ENCODE measurements around the gene CEL.
"Not testable (repeated sequence)": the region's sequence is repeated elsewhere in the genome, so short reads cannot be mapped to it uniquely, and the experiment has no call there.

The CEL gene

GRCh38 chr9:133070985-133071384 is 9.2 kb downstream of the CEL start:
- not testable (repeated sequence) for H3K4me3 ChIP-seq (ENCODE audit: low read depth, low read length); DNase-seq (ENCODE audit: low read depth)

DNA sequence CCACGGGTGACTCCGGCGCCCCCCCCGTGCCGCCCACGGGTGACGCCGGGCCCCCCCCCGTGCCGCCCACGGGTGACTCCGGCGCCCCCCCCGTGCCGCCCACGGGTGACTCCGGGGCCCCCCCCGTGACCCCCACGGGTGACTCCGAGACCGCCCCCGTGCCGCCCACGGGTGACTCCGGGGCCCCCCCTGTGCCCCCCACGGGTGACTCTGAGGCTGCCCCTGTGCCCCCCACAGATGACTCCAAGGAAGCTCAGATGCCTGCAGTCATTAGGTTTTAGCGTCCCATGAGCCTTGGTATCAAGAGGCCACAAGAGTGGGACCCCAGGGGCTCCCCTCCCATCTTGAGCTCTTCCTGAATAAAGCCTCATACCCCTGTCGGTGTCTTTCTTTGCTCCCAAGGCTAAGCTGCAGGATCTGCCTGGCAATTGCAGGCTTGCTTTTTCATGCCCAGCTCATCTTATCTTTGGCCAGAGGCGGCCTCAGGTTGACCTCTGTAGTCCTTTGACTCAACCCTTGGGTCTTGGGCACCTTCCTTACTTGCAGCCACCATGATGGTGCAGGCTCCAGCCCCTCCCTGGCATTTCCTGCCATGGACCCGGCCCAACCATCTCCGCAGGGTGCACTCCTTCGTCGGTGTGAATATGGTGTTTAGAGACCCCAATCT is 9.8 kb downstream of the CEL start:
- H3K4me3 ChIP-seq (ENCODE audit: low read depth, low read length) = no peak overlapping the region
- DNase-seq (ENCODE audit: low read depth) = no peak

DNA sequence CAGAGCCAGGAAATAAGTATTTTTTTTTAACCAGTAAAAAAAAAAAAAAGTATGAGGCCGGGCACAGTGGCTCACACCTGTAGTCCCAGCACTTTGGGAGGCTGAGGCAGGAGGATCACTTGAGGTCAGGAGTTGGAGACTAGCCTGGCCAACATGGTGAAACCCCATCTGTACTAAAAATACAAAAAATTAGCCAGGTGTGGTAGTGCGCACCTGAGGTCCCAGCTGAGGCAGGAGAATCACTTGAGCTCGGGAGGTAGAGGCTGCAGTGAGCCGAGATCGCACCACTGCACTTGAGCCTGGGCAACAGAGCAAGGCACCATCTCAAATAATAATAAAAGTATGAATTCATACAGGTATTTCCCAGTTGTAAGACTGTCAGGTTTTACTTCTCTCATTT is 10.4 kb downstream of the CEL start:
- not testable (repeated sequence) for H3K4me3 ChIP-seq (ENCODE audit: low read depth, low read length); DNase-seq (ENCODE audit: low read depth)

More for the DNA sequence above, 9.8 kb downstream of the CEL start:
- TF ChIP-seq MYC (IDR thresholded peaks at IDR 0.05; ENCODE audit: low read depth, low read length) = no peak
- no peak for TF ChIP-seq POLR2A (IDR thresholded peaks at IDR 0.05; ENCODE audit: extremely low read depth, insufficient read length)
- TF ChIP-seq, protein P1, sequence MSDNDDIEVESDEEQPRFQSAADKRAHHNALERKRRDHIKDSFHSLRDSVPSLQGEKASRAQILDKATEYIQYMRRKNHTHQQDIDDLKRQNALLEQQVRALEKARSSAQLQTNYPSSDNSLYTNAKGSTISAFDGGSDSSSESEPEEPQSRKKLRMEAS (IDR thresholded peaks at IDR 0.05; ENCODE audit: low read depth, low read length) = no peak
- TF ChIP-seq, protein P2, sequence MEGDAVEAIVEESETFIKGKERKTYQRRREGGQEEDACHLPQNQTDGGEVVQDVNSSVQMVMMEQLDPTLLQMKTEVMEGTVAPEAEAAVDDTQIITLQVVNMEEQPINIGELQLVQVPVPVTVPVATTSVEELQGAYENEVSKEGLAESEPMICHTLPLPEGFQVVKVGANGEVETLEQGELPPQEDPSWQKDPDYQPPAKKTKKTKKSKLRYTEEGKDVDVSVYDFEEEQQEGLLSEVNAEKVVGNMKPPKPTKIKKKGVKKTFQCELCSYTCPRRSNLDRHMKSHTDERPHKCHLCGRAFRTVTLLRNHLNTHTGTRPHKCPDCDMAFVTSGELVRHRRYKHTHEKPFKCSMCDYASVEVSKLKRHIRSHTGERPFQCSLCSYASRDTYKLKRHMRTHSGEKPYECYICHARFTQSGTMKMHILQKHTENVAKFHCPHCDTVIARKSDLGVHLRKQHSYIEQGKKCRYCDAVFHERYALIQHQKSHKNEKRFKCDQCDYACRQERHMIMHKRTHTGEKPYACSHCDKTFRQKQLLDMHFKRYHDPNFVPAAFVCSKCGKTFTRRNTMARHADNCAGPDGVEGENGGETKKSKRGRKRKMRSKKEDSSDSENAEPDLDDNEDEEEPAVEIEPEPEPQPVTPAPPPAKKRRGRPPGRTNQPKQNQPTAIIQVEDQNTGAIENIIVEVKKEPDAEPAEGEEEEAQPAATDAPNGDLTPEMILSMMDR (IDR thresholded peaks at IDR 0.05; ENCODE audit: low read depth, low read length) = no peak

DNA sequence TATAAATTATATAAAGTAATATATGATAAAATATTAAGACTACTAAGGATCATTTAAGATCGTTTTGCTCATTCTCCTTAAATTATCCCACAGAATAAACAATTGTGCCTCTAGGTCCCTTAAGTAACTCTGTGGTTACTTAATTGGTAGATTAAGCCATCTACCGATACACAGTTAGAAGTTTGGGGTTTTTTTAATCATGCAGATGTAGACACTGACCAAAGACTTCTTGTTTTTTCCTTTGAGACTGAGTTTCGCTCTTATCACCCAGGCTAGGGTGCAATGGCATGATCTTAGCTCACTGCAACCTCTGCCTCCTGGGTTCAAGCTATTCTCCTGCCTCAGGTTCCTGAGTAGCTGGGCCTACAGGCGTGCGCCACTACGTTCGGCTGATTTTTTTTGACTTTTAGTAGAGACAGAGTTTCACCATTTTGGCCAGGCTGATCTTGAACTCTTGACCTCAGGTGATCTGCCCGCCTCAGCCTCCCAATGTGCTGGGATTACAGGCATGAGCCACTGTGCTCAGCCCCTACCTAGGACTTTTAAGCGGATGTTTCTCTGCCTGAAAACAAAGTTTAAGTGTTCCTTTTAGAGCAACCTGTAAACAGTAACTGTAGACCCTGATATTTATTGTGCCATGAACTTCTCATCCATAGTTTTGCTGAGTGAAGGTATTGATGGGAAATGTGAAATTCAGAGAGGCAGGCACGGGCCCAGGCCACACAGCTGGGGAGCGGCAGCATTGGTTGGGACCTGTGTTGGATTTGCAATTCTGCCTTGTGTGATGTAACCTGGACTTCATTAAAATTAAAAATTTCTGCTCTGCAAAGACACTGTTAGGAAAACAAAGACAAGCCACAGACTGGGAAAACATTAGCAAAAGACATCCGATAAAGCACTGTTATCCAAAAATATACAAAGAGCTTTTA is 11.6 kb downstream of the CEL start:
- no peak for TF ChIP-seq POLR2A (IDR thresholded peaks at IDR 0.05; ENCODE audit: extremely low read depth, insufficient read length)
- TF ChIP-seq, protein P2 (IDR thresholded peaks at IDR 0.05; ENCODE audit: low read depth, low read length) = no peak
- TF ChIP-seq MYC (IDR thresholded peaks at IDR 0.05; ENCODE audit: low read depth, low read length) = no peak
- TF ChIP-seq, protein P1 (IDR thresholded peaks at IDR 0.05; ENCODE audit: low read depth, low read length) = no peak
- peak; percentile 65 for DNase-seq (ENCODE audit: low read depth)
- H3K4me3 ChIP-seq (ENCODE audit: low read depth, low read length) = no peak overlapping the region

GRCh38 chr9:133074111-133074651 is 12.4 kb downstream of the CEL start:
- TF ChIP-seq POLR2A (IDR thresholded peaks at IDR 0.05; ENCODE audit: extremely low read depth, insufficient read length) = no peak
- no peak for TF ChIP-seq MYC (IDR thresholded peaks at IDR 0.05; ENCODE audit: low read depth, low read length)
- TF ChIP-seq, protein P1 (IDR thresholded peaks at IDR 0.05; ENCODE audit: low read depth, low read length) = no peak
- TF ChIP-seq, protein P2 (IDR thresholded peaks at IDR 0.05; ENCODE audit: low read depth, low read length) = no peak
- no peak overlapping the region for H3K4me3 ChIP-seq (ENCODE audit: low read depth, low read length)
- no peak for DNase-seq (ENCODE audit: low read depth)

DNA sequence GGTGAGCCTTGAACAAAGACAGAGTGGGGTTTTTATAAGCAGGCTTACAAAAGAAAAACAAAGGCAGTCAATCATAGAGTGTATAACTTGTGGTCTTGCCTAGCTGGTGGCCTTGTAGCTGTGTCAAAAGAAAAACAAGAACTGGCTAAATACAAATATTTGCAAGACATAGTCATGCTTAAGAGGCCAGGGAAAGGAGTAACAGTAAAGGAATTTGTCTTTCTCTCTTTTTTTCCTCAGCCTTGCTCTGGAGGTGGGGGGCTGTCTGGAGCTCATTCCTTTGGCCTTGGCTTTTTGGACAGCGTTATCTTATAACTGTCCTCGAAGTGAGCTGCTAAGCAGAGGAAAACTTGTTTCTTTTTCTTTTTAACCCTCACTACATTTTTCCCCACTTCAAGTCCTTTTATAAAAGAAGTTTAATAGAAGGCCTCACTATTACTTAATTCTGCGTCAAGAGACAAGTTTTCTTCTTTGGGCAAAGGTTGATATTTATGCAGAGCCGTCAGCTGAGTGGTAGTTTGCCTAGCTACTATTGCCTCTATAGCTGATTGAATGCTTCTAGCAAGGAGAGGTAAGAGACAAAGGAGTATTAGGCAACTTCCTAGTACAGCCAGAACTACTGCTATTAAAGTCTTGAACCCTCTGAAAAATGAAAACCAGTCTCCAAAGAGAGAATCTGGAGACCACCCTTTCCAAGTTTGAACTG is 14.3 kb downstream of the CEL start:
- H3K4me3 ChIP-seq (ENCODE audit: low read depth, low read length) = no peak overlapping the region
- DNase-seq (ENCODE audit: low read depth) = no peak
- TF ChIP-seq MYC (IDR thresholded peaks at IDR 0.05; ENCODE audit: low read depth, low read length) (no peak), POLR2A (IDR thresholded peaks at IDR 0.05; ENCODE audit: extremely low read depth, insufficient read length) (no peak)
- TF ChIP-seq, protein P1 (IDR thresholded peaks at IDR 0.05; ENCODE audit: low read depth, low read length) = no peak
- TF ChIP-seq, protein P2 (IDR thresholded peaks at IDR 0.05; ENCODE audit: low read depth, low read length) = no peak
